H1 (cell line): ENCODE data around the gene MYBPHL. TPM values are rescaled to one million over a fixed set of nuclear protein-coding genes. Genes with fewer than 3 reads are reported as not detected.

Experiments
- CTCF ChIA-PET: fragments of 300-600 bp; sonication (Branson Sonifier 250); formaldehyde crosslinking; loops from one replicate; lab custom pipeline; 2021; ENCODE audit not compliant: partially characterized antibody; lab: Charles Lee
- POLR2A ChIA-PET: fragments of 300-600 bp; sonication (Branson Sonifier 250); formaldehyde crosslinking; loops from one replicate; lab custom pipeline; 2021; ENCODE audit warnings: inconsistent platforms; ENCODE audit not compliant: partially characterized antibody; lab: Charles Lee
- DNase-seq, 2 experiments: peaks; one replicate each; pipeline versions ENCODE4 v3.0.0 to v3.0.0-alpha.2; 2010 to 2022; ENCODE audit warnings: low spot score in 2 of 2, low read depth in 1 of 2, mixed read lengths in 1 of 2
- FAIRE-seq: peaks from 2 replicates; lab custom pipeline; 2011; peaks lifted over from hg19 to GRCh38; lab: Jason Lieb, UNC
- H2AFZ ChIP-seq: 2 replicates; pipeline ENCODE4 v1.8.1; 2012; ENCODE audit warnings: low read length, inconsistent platforms
- H2AK5ac ChIP-seq: 2 replicates; pipeline ENCODE4 v1.6.1; 2013; ENCODE audit warnings: low read depth, low read length
- H2BK120ac ChIP-seq: replicated peaks from 2 replicates; pipeline ENCODE3; 2013; ENCODE audit warnings: low read depth, low read length, inconsistent platforms
- H2BK12ac ChIP-seq: 2 replicates; pipeline ENCODE4 v1.6.1; 2013; ENCODE audit warnings: low read depth, low read length
- H2BK15ac ChIP-seq: 2 replicates; pipeline ENCODE4 v1.6.1; 2013; ENCODE audit warnings: low read length
- H2BK20ac ChIP-seq: 2 replicates; pipeline ENCODE4 v1.6.1; 2013; ENCODE audit warnings: low read length
- H2BK5ac ChIP-seq: 2 replicates; pipeline ENCODE4 v1.6.1; 2013; ENCODE audit warnings: low read depth, low read length
- H3K14ac ChIP-seq: 2 replicates; pipeline ENCODE4 v1.6.1; 2013; ENCODE audit warnings: inconsistent platforms; ENCODE audit not compliant: insufficient read length
- H3K18ac ChIP-seq: 2 replicates; pipeline ENCODE4 v1.6.1; 2013; ENCODE audit warnings: low read length; ENCODE audit errors: extremely low read depth
- H3K23ac ChIP-seq: 2 replicates; pipeline ENCODE4 v1.6.1; 2013; ENCODE audit warnings: inconsistent platforms; ENCODE audit not compliant: insufficient read length
- H3K23me2 ChIP-seq: 2 replicates; pipeline ENCODE4 v1.6.1; 2013; ENCODE audit warnings: low read depth, low read length
- H3K27ac ChIP-seq: 2 replicates; pipeline ENCODE4 v1.6.1; 2011; ENCODE audit warnings: low read depth, low read length, inconsistent platforms
- H3K27me3 ChIP-seq, 4 experiments: replicated peaks in 1 of 4; 1 replicate in 1 of 4; 2 replicates in 3 of 4; pipeline versions ENCODE4 v1.6.1 to v1.8.1; 2011 to 2013; ENCODE audit warnings: low read length in 3 of 4, mild to moderate bottlenecking in 3 of 4, inconsistent platforms in 2 of 4, mixed read lengths in 2 of 4, moderate library complexity in 1 of 4; ENCODE audit not compliant: control insufficient read depth in 3 of 4, insufficient read depth in 3 of 4; ENCODE audit errors: extremely low read depth in 1 of 4
- H3K36me3 ChIP-seq, 4 experiments: 2 replicates each; pipeline versions ENCODE4 v1.6.1 to v1.8.1; 2011 to 2013; ENCODE audit warnings: mild to moderate bottlenecking in 4 of 4, low read length in 3 of 4, moderate library complexity in 2 of 4, control low read depth in 1 of 4, inconsistent platforms in 1 of 4; ENCODE audit not compliant: insufficient read depth in 4 of 4, control insufficient read depth in 2 of 4
- H3K4ac ChIP-seq: replicated peaks from 2 replicates; pipeline ENCODE3; 2013; ENCODE audit warnings: low read length, low read depth, mixed read lengths, inconsistent platforms; ENCODE audit not compliant: insufficient read length
- H3K4me1 ChIP-seq, 4 experiments: replicated peaks in 1 of 4; 1 replicate in 1 of 4; 2 replicates in 3 of 4; pipeline versions ENCODE4 v1.6.1 to v1.8.1; 2011 to 2013; ENCODE audit warnings: low read length in 3 of 4, inconsistent platforms in 2 of 4, mixed read lengths in 1 of 4; ENCODE audit not compliant: insufficient read depth in 4 of 4, control insufficient read depth in 3 of 4
- H3K4me2 ChIP-seq, 2 experiments: 2 replicates each; pipeline versions ENCODE4 v1.6.1 to v1.8.1; 2011 to 2013; ENCODE audit warnings: low read depth in 2 of 2, low read length in 2 of 2, control low read depth in 1 of 2, inconsistent platforms in 1 of 2, mild to moderate bottlenecking in 1 of 2; ENCODE audit not compliant: insufficient read depth in 1 of 2
- H3K4me3 ChIP-seq, 4 experiments: fragments of 200-600, 300-600 bp in 1 of 4; sonication (generic), shearing (Covaris generic), sonication (Bioruptor Twin) in 1 of 4; 2 replicates each; pipeline versions ENCODE4 v1.5.1 to v1.8.1; 2011 to 2016; ENCODE audit warnings: low read length in 4 of 4, low read depth in 3 of 4, control low read depth in 2 of 4, inconsistent platforms in 2 of 4, mild to moderate bottlenecking in 2 of 4, mixed read lengths in 1 of 4, moderate library complexity in 1 of 4; ENCODE audit not compliant: insufficient read depth in 2 of 4; ENCODE audit errors: extremely low read depth in 1 of 4
- H3K56ac ChIP-seq: replicated peaks from 2 replicates; pipeline ENCODE3; 2013; ENCODE audit warnings: low read depth, mild to moderate bottlenecking, mixed read lengths, low read length, inconsistent platforms; ENCODE audit not compliant: insufficient read length
- H3K79me1 ChIP-seq: 2 replicates; pipeline ENCODE4 v1.6.1; 2013; ENCODE audit warnings: low read depth, low read length, control low read depth
- H3K79me2 ChIP-seq, 2 experiments: 2 replicates each; pipeline versions ENCODE4 v1.6.1 to v1.8.1; 2012 to 2013; ENCODE audit warnings: low read length in 2 of 2, mild to moderate bottlenecking in 2 of 2, inconsistent platforms in 1 of 2; ENCODE audit not compliant: insufficient read depth in 2 of 2, control insufficient read depth in 1 of 2
- H3K9ac ChIP-seq, 4 experiments: replicated peaks in 1 of 4; 1 replicate in 1 of 4; 2 replicates in 3 of 4; pipeline versions ENCODE4 v1.6.1 to v1.8.1; 2011 to 2013; ENCODE audit warnings: low read depth in 3 of 4, low read length in 3 of 4, control low read depth in 2 of 4, mild to moderate bottlenecking in 2 of 4, moderate library complexity in 2 of 4, inconsistent platforms in 1 of 4; ENCODE audit errors: extremely low read depth in 1 of 4
- H3K9me3 ChIP-seq, 2 experiments: 2 replicates each; pipeline versions ENCODE4 v1.6.1 to v1.8.1; 2012 to 2013; ENCODE audit warnings: mild to moderate bottlenecking in 2 of 2, moderate library complexity in 2 of 2, control low read depth in 1 of 2, inconsistent platforms in 1 of 2, low read depth in 1 of 2, low read length in 1 of 2, mixed read lengths in 1 of 2; ENCODE audit not compliant: insufficient read depth in 2 of 2
- H4K20me1 ChIP-seq, 2 experiments: replicated peaks in 1 of 2; 2 replicates each; pipeline versions ENCODE3 to v1.8.1; 2011 to 2013; ENCODE audit warnings: inconsistent platforms in 2 of 2, low read length in 2 of 2, mild to moderate bottlenecking in 1 of 2; ENCODE audit not compliant: insufficient read depth in 2 of 2, control insufficient read depth in 1 of 2
- H4K5ac ChIP-seq: 2 replicates; pipeline ENCODE4 v1.6.1; 2013; ENCODE audit warnings: low read length, low read depth, mixed read lengths, inconsistent platforms; ENCODE audit not compliant: insufficient read length
- H4K8ac ChIP-seq: 2 replicates; pipeline ENCODE4 v1.8.0; 2013; ENCODE audit warnings: mild to moderate bottlenecking, moderate library complexity, low read length, inconsistent platforms; ENCODE audit not compliant: insufficient read depth; ENCODE audit errors: extremely low read depth
- H4K91ac ChIP-seq: replicated peaks from 2 replicates; pipeline ENCODE3; 2013; ENCODE audit warnings: low read length, mixed read lengths, inconsistent platforms; ENCODE audit not compliant: insufficient read length
- FOSL1 ChIP-seq: IDR thresholded peaks from 2 replicates; pipeline ENCODE4 v1.6.1; 2011; ENCODE audit warnings: mild to moderate bottlenecking, low read depth, low read length, moderate library complexity; ENCODE audit not compliant: insufficient read depth
- RXRA ChIP-seq: IDR thresholded peaks from 2 replicates; pipeline ENCODE4 v1.6.1; 2011; ENCODE audit warnings: low read depth, mild to moderate bottlenecking, low read length, moderate library complexity; ENCODE audit not compliant: insufficient read depth
- SRF ChIP-seq: IDR thresholded peaks from 2 replicates; pipeline ENCODE4 v1.6.1; 2011; ENCODE audit warnings: mild to moderate bottlenecking, low read depth, low read length, moderate library complexity
- WGBS, 2 experiments: shearing (Covaris generic) in 1 of 2; methylation state at CpG; one replicate each; pipeline versions ENCODE4 v1.1.6 to v1.1.7; 2013 to 2015; ENCODE audit warnings: low lambda C conversion rate in 2 of 2, mixed read lengths in 2 of 2, inconsistent platforms in 1 of 2, low coverage in 1 of 2, missing lambda C conversion rate in 1 of 2; ENCODE audit not compliant: insufficient replicate concordance in 2 of 2, insufficient coverage in 1 of 2, insufficient read length in 1 of 2; ENCODE audit errors: extremely low coverage in 1 of 2, missing lambda C conversion rate in 1 of 2; 5-methylcytosine and 5-hydroxymethylcytosine counted together
- polyA plus RNA-seq, 7 experiments: library from polyadenylated mRNA; depleted of rRNA in 3 of 7; stranded (reverse) in 5 of 7; unstranded in 2 of 7; fragments of >200 nt in 5 of 7; fragments of 200-250 nt in 2 of 7; gene quantifications; 1 replicate in 5 of 7; 2 replicates in 1 of 7; 4 replicates in 1 of 7; pipeline versions ENCODE4 v1.2.1 to v1.2.3, GENCODE V29; 2011 to 2013; ENCODE audit warnings: missing spikeins in 2 of 7, mixed read lengths in 2 of 7
- total RNA-seq: library from RNA; stranded (reverse); fragmentation: NEBNext Ultra II Directional; extraction: Animal tissue kit (Norgen Biotek cat#: 25700); gene quantifications from 2 replicates; pipeline ENCODE4 v1.2.1, GENCODE V29; 2021

Gene MYBPHL
- total and polyA plus RNA-seq, 2 of the 8 experiments (the other 6 are each of a cell fraction or from before 2014, with no cell fraction given) = 0.24 to 0.30 TPM

DNA sequence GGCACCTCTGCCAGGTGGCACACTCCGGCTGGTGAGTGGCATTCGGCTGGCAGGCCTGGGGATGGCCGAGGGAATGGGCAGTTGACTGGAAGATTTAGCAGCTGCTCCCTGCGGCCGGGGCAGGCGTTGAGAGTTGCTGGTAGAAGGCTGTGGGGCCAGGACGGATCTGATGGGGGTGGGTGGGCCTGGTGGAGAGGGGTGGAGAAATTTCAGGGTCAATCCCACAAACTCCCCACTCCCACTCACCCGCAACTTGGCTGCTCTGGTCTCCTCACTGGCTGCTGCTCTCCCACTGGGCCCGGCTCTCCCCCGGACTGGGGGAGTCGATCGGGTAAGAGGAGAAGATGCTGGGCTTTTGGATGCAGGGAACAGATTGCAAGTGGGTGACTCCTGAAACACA is 25.9 kb downstream of the MYBPHL start:
- H3K79me2 ChIP-seq = peaks cover 0 to 16% of the 10 kb centered on the region in 2 experiments; a peak in 3 of 4 replicates
- H2BK120ac ChIP-seq = no peak overlapping the region
- FAIRE-seq (no peak), DNase-seq (no peak)
- no peak overlapping the region for H2AFZ ChIP-seq
- no peak overlapping the region for H2BK5ac ChIP-seq
- H3K14ac ChIP-seq = no peak overlapping the region
- ChIA-PET CTCF (interaction anchor here (3.0 to 5.2 kb wide), 2 partner anchors 16 to 119 kb away, joined by 11 to 113 read pairs; partner anchors contain the start of gene SORT1), POLR2A (no interaction called here)
- no peak overlapping the region for H2BK20ac ChIP-seq
- H3K79me1 ChIP-seq = peaks cover 7% of the 10 kb centered on the region
- H3K4ac ChIP-seq = no peak overlapping the region
- H2BK12ac ChIP-seq = no peak overlapping the region
- no peak overlapping the region for H3K23ac ChIP-seq
- H2AK5ac ChIP-seq = no peak overlapping the region
- H3K56ac ChIP-seq = no peak overlapping the region
- H4K8ac ChIP-seq = no peak overlapping the region
- H3K18ac ChIP-seq = no peak overlapping the region
- H4K20me1 ChIP-seq = no peaks in the 10 kb centered on the region
- H3K27ac ChIP-seq = no peak overlapping the region
- no peaks in the 10 kb centered on the region for H3K27me3 ChIP-seq
- no peak overlapping the region; a peak in 1 of 4 replicates for H3K4me2 ChIP-seq
- no peak overlapping the region for H3K9ac ChIP-seq
- no peaks in the 10 kb centered on the region for H3K9me3 ChIP-seq
- H3K4me3 ChIP-seq = no peak overlapping the region
- no peak overlapping the region for H4K5ac ChIP-seq
- H3K23me2 ChIP-seq = peaks cover 12% of the 10 kb centered on the region
- H3K4me1 ChIP-seq = peaks cover 10 to 15% (median 11%) of the 10 kb centered on the region in 4 experiments
- 89% methylated on average over 12 of the region's 12 CpGs; no CpG with 5 or more reads in 1 of the 2 experiments for WGBS, 2 experiments
- no peak overlapping the region for H4K91ac ChIP-seq
- H2BK15ac ChIP-seq = no peak overlapping the region
- H3K36me3 ChIP-seq = peaks cover 10 to 22% (median 16%) of the 10 kb centered on the region in 4 experiments; a peak in 6 of 8 replicates
- TF ChIP-seq RXRA (no peak), SRF (no peak), FOSL1 (no peak)
